GM12892 (cell line): ENCODE results near the gene KLRG1.

Source experiments
- POLR2A ChIP-seq: IDR thresholded peaks from 2 replicates; pipeline ENCODE4 v1.6.1; 2011; ENCODE audit warnings: low read depth, low read length, control low read depth
- POLR2AphosphoS5 ChIP-seq: IDR thresholded peaks from 2 replicates; pipeline ENCODE4 v1.6.1; 2011; ENCODE audit warnings: low read depth, low read length, control low read depth
- TAF1 ChIP-seq: IDR thresholded peaks from 2 replicates; pipeline ENCODE4 v1.6.1; 2011; ENCODE audit warnings: low read depth, mild to moderate bottlenecking, control low read depth, low read length, borderline replicate concordance

GRCh38 chr12:9030776-9031175 is 41.4 kb downstream of the KLRG1 start:
- TF ChIP-seq POLR2AphosphoS5: no peak
- TF ChIP-seq POLR2A: no peak
- no peak for TF ChIP-seq TAF1
